Neural crest cell (in vitro differentiated cells): ENCODE results near the gene SORL1-AS1. TPM values are rescaled to one million over a fixed set of nuclear protein-coding genes. Genes with fewer than 3 reads are reported as not detected.

Experiments
- DNase-seq: peaks from one replicate; pipeline ENCODE4 v3.0.0; 2021; ENCODE audit warnings: low read depth, mixed read lengths, low spot score
- H3K27ac Mint-ChIP-seq: one replicate; pipeline ENCODE4 v1.8.0; 2021; ENCODE audit warnings: mild to moderate bottlenecking, mixed read lengths; ENCODE audit not compliant: unreplicated experiment
- H3K27me3 Mint-ChIP-seq: 2 replicates; pipeline ENCODE4 v1.8.0; 2021; ENCODE audit warnings: low read depth, mild to moderate bottlenecking, mixed read lengths
- H3K36me3 Mint-ChIP-seq: 2 replicates; pipeline ENCODE4 v1.8.0; 2021; ENCODE audit warnings: low read depth, mild to moderate bottlenecking, mixed read lengths
- H3K4me1 Mint-ChIP-seq: 2 replicates; pipeline ENCODE4 v1.8.0; 2021; ENCODE audit warnings: mixed read lengths
- H3K4me3 Mint-ChIP-seq: one replicate; pipeline ENCODE4 v1.8.0; 2021; ENCODE audit warnings: mild to moderate bottlenecking, mixed read lengths
- H3K9me3 Mint-ChIP-seq: 2 replicates; pipeline ENCODE4 v1.8.0; 2021; ENCODE audit warnings: mixed read lengths
- CTCF ChIP-seq: fragments of 200-600 bp; sonication (generic); conservative IDR thresholded peaks from 2 replicates; pipeline ENCODE4 v1.5.0; 2021; ENCODE audit warnings: antibody characterized with exemption, mild to moderate bottlenecking
- total RNA-seq: library from RNA; stranded (reverse); gene quantifications from 2 replicates; pipeline ENCODE4 v1.2.1, GENCODE V29; 2021

SORL1-AS1 gene

GRCh38 chr11:121405646-121406045, 47.1 kb downstream of the SORL1-AS1 start:
- Mint-ChIP-seq H3K4me3 (no peak overlapping the region), H3K27me3 (no peaks in the 10 kb centered on the region), H3K9me3 (peaks cover 13% of the 10 kb centered on the region), H3K27ac (peak overlapping the region; percentile 66), H3K4me1 (peaks cover 17% of the 10 kb centered on the region), H3K36me3 (peaks cover 7% of the 10 kb centered on the region)
- TF ChIP-seq CTCF, result no peak
- DNase-seq, result no peak

DNA sequence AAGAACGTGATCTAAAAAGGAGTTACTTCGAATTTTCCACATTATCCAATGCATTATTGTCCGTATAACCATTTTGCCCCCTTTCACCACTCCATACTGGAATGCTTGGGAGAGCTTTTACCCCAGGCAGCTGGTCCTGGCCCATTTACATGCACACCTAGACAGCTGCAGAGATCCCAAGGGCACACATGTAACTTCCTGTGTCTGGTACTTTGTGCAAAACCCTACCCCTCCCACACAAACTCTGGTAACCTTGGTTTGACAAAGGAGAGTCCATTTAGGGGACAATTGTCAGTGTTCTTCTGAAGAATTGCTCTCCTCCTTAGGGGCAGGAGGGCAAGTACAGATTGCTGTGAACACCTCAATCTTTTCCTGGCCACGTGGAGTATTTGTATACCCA, 58.0 kb downstream of the SORL1-AS1 start:
- Mint-ChIP-seq H3K27ac (no peak overlapping the region), H3K4me3 (no peak overlapping the region), H3K36me3 (no peaks in the 10 kb centered on the region), H3K4me1 (peaks cover 6% of the 10 kb centered on the region), H3K27me3 (peaks cover 3% of the 10 kb centered on the region), H3K9me3 (no peaks in the 10 kb centered on the region)
- TF ChIP-seq CTCF, result no peak
- DNase-seq, result no peak

DNA sequence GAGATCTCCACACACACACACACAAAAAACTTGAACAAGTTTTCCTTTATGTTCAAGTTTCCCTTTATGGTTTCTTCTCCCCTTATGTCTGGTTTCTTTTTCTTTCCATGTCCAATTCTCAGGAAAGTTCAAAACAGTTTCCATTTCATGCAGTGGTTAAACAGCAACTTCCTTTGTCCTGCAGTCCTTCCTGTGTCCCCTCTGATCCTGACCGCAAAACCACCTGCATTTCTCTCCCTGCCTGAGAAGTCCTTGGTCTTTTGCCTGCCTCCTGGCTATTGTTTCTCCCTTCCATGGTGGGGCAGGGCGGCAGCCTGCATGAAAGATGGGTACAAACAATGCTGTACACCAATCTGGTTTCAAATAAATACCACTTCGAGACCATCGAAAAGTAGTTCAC, 58.9 kb downstream of the SORL1-AS1 start:
- Mint-ChIP-seq H3K27ac (no peak overlapping the region), H3K27me3 (no peaks in the 10 kb centered on the region), H3K36me3 (no peaks in the 10 kb centered on the region), H3K4me3 (no peak overlapping the region), H3K9me3 (no peaks in the 10 kb centered on the region), H3K4me1 (peaks cover 15% of the 10 kb centered on the region)
- no peak for TF ChIP-seq CTCF
- DNase-seq, result no peak

DNA sequence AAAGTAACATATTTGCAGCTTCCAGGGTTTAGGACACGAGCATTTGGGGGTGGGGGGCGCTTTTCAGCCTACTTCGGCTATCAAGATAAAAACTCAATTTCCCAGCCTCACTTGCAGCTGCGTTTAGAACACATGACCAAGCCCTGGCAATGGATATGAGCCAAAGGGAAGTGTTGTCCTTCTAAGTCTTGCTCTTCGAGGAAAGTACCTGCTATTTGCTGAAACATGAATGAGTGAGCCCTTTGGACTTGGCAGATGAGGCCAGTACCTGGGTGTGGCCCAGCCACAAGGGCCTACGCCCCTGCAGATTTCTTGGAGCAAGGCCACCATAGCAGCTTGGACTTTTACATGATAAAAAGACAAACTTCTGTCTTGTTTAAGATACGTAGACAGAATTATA, 60.9 kb downstream of the SORL1-AS1 start:
- DNase-seq, result no peak
- H3K36me3 Mint-ChIP-seq, result peaks cover 3% of the 10 kb centered on the region
- no peak overlapping the region for H3K4me3 Mint-ChIP-seq
- H3K4me1 Mint-ChIP-seq, result peaks cover 16% of the 10 kb centered on the region
- no peaks in the 10 kb centered on the region for H3K27me3 Mint-ChIP-seq
- H3K27ac Mint-ChIP-seq, result no peak overlapping the region
- TF ChIP-seq CTCF, result no peak
- no peaks in the 10 kb centered on the region for H3K9me3 Mint-ChIP-seq

- peak; percentile 6 for DNase-seq
- H3K27me3 Mint-ChIP-seq, result no peaks in the 10 kb centered on the region
- H3K27ac Mint-ChIP-seq, result peak overlapping the region; percentile 30
- TF ChIP-seq CTCF, result no peak
- H3K9me3 Mint-ChIP-seq, result no peaks in the 10 kb centered on the region
- peaks cover 3% of the 10 kb centered on the region for H3K36me3 Mint-ChIP-seq
- peak overlapping the region; percentile 22 for H3K4me3 Mint-ChIP-seq
- H3K4me1 Mint-ChIP-seq, result peaks cover 16% of the 10 kb centered on the region
Measured at GRCh38 chr11:121389651-121390050, 63.1 kb downstream of the SORL1-AS1 start.

Other genes starting within 250 kb of the SORL1-AS1 start
- gene SC5D, start 160.2 kb downstream of the SORL1-AS1 start, total RNA-seq, result 76.4 and 81.1 TPM in 2 replicates
- gene SORL1, start 653 bp downstream of the SORL1-AS1 start, total RNA-seq, result 11.8 and 13.8 TPM in 2 replicates